SK-N-MC (cell line): ENCODE data around the gene AHSG.

Source experiments
- EZH2 ChIP-seq: fragments of 200-600 bp; sonication (generic); IDR thresholded peaks from one replicate; pipeline ENCODE4 v1.6.1; 2017; ENCODE audit warnings: antibody characterized with exemption
- POLR2AphosphoS5 ChIP-seq: IDR thresholded peaks from 2 replicates; pipeline ENCODE4 v1.6.1; 2012; ENCODE audit warnings: mild to moderate bottlenecking, low read depth, low read length, borderline replicate concordance

DNA sequence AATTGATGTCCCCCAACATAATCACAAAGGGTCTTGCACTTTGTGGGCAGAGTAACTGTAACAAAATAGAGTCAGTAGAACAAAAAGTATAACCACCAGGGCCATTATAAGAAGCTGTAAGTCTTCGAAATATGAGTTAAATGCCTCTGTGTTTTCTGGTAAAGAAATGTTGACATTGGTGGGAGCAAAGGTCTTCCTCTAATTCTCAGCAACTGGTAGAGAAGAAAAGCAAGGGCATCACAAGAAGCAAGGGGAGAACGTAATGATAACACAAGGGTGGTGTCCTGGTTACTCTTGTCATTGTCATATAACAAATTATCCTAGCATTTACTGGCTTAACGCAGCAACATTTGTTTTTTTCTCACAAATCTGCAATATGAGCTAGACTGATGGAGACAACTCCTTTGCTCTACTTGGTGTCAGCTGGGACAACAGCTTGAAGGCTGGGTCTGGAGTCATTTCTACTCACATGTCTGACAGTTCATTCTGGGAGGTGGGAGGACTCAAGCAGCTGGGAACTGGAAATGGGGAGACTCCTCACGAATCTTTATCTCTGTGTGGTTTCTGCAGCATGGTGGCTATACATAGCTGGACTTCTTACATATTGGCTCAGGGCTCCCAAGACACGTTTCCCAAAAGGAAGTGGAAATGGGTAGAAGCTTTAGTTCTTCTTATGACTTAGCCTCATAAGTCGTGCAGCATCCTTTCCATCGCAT lies 22.1 kb upstream of the AHSG start:
- TF ChIP-seq EZH2 (no peak), POLR2AphosphoS5 (no peak)
